IMR-90 (cell line): ENCODE results near the gene ODAD3. TPM values are rescaled to one million over a fixed set of nuclear protein-coding genes. Genes with fewer than 3 reads are reported as not detected.
A peak's percentile ranks its signal among the peaks of the same experiment; 100 is the strongest.

ENCODE experiments used
- ATAC-seq: fragments of 200-7000 bp; cut with Tn5 transposase; 2 replicates; pipeline ENCODE4 v1.9.1; 2020; ENCODE audit warnings: low read depth, mild to moderate bottlenecking, moderate library complexity
- BruUV-seq: library from RNA; stranded (reverse); fragments of 400-500 nt; replicated peaks from 2 replicates; lab custom pipeline; 2021; lab: Mats Ljungman, UMichigan
- CTCF ChIA-PET: fragments of 300-600 bp; formaldehyde crosslinking; extraction: SDS; loops from one replicate; lab custom pipeline; 2021; ENCODE audit warnings: antibody characterized with exemption; lab: Yijun Ruan, JAX
- POLR2A ChIA-PET: fragments of 300-600 bp; sonication (Branson Sonifier 250); formaldehyde crosslinking; loops from one replicate; lab custom pipeline; 2022; ENCODE audit warnings: antibody characterized with exemption; ENCODE audit not compliant: unreplicated experiment; lab: Charles Lee
- DNase-seq: peaks from one replicate; pipeline ENCODE4 v3.0.0; 2013
- H2AFZ ChIP-seq: replicated peaks from 2 replicates; pipeline ENCODE3; 2013; ENCODE audit warnings: low read length, mild to moderate bottlenecking; ENCODE audit not compliant: poor library complexity
- H2AK5ac ChIP-seq: 2 replicates; pipeline ENCODE4 v1.6.1; 2013; ENCODE audit warnings: low read depth, low read length, inconsistent platforms
- H2AK9ac ChIP-seq: replicated peaks from 2 replicates; pipeline ENCODE3; 2013; ENCODE audit warnings: mild to moderate bottlenecking, low read depth, low read length, moderate library complexity; ENCODE audit not compliant: poor library complexity
- H2BK120ac ChIP-seq: 2 replicates; pipeline ENCODE4 v1.6.1; 2013; ENCODE audit warnings: low read depth, low read length, inconsistent platforms
- H2BK15ac ChIP-seq: 3 replicates; pipeline ENCODE4 v1.6.1; 2013; ENCODE audit warnings: low read depth, low read length, inconsistent platforms
- H2BK20ac ChIP-seq: 2 replicates; pipeline ENCODE4 v1.6.1; 2013; ENCODE audit warnings: low read depth, mild to moderate bottlenecking, inconsistent platforms, low read length, moderate library complexity
- H2BK5ac ChIP-seq: 2 replicates; pipeline ENCODE4 v1.6.1; 2013; ENCODE audit warnings: mild to moderate bottlenecking, low read depth, low read length, inconsistent platforms; ENCODE audit not compliant: poor library complexity, severe bottlenecking
- H3K14ac ChIP-seq: replicated peaks from 2 replicates; pipeline ENCODE4 v1.6.1; 2013; ENCODE audit warnings: low read depth, low read length, inconsistent platforms
- H3K18ac ChIP-seq: 2 replicates; pipeline ENCODE4 v1.6.1; 2013; ENCODE audit warnings: low read depth, low read length, control low read depth
- H3K23ac ChIP-seq: 2 replicates; pipeline ENCODE4 v1.6.1; 2013; ENCODE audit warnings: low read depth, low read length, inconsistent platforms
- H3K27ac ChIP-seq: 2 replicates; pipeline ENCODE4 v1.5.1; 2013; ENCODE audit warnings: mild to moderate bottlenecking, control low read depth, low read length; ENCODE audit not compliant: insufficient read depth
- H3K27me3 ChIP-seq: 2 replicates; pipeline ENCODE4 v1.6.1; 2013; ENCODE audit warnings: low read length; ENCODE audit not compliant: control insufficient read depth, insufficient read depth
- H3K36me3 ChIP-seq: 2 replicates; pipeline ENCODE4 v1.6.1; 2013; ENCODE audit warnings: low read length, mixed read lengths; ENCODE audit not compliant: control insufficient read depth, insufficient read depth
- H3K4ac ChIP-seq: 2 replicates; pipeline ENCODE4 v1.6.1; 2013; ENCODE audit warnings: low read depth, low read length, inconsistent platforms
- H3K4me1 ChIP-seq: 2 replicates; pipeline ENCODE4 v1.6.1; 2013; ENCODE audit warnings: low read length, mixed read lengths; ENCODE audit not compliant: control insufficient read depth, insufficient read depth
- H3K4me2 ChIP-seq: 2 replicates; pipeline ENCODE4 v1.6.1; 2013; ENCODE audit warnings: low read depth, mild to moderate bottlenecking, control low read depth, low read length, moderate library complexity
- H3K4me3 ChIP-seq: 2 replicates; pipeline ENCODE4 v1.5.1; 2013; ENCODE audit warnings: low read depth, mild to moderate bottlenecking, control low read depth, low read length, moderate library complexity; ENCODE audit not compliant: insufficient read depth
- H3K56ac ChIP-seq: 2 replicates; pipeline ENCODE4 v1.6.1; 2013; ENCODE audit warnings: low read length, inconsistent platforms; ENCODE audit not compliant: insufficient read depth; ENCODE audit errors: extremely low read depth
- H3K79me1 ChIP-seq, 2 experiments: 2 replicates each; pipeline ENCODE4 v1.6.1; 2013; ENCODE audit warnings: low read length in 2 of 2, inconsistent platforms in 1 of 2, low read depth in 1 of 2
- H3K9ac ChIP-seq: 2 replicates; pipeline ENCODE4 v1.6.1; 2013; ENCODE audit warnings: low read depth, low read length, control low read depth
- H3K9me1 ChIP-seq: 2 replicates; pipeline ENCODE4 v1.6.1; 2013; ENCODE audit warnings: low read length, inconsistent platforms; ENCODE audit not compliant: insufficient read depth
- H3K9me3 ChIP-seq: 2 replicates; pipeline ENCODE4 v1.6.1; 2013; ENCODE audit warnings: low read length; ENCODE audit not compliant: control insufficient read depth, insufficient read depth
- H4K20me1 ChIP-seq: 2 replicates; pipeline ENCODE4 v1.6.1; 2013; ENCODE audit warnings: low read length, inconsistent platforms; ENCODE audit not compliant: insufficient read depth
- H4K5ac ChIP-seq: 2 replicates; pipeline ENCODE4 v1.6.1; 2013; ENCODE audit warnings: mild to moderate bottlenecking, low read depth, low read length, control low read depth
- H4K8ac ChIP-seq, 2 experiments: 2 replicates each; pipeline ENCODE4 v1.6.1; 2013; ENCODE audit warnings: low read depth in 2 of 2, low read length in 2 of 2, control low read depth in 1 of 2, inconsistent platforms in 1 of 2
- H4K91ac ChIP-seq: 2 replicates; pipeline ENCODE4 v1.6.1; 2013; ENCODE audit warnings: low read depth, low read length, inconsistent platforms; ENCODE audit not compliant: insufficient read depth
- BHLHE40 ChIP-seq: fragments of 150-350 bp; IDR thresholded peaks from 2 replicates; pipeline ENCODE4 v1.6.1; 2016; ENCODE audit warnings: mild to moderate bottlenecking, low read depth, low read length
- CEBPB ChIP-seq: IDR thresholded peaks from 2 replicates; pipeline ENCODE4 v1.6.1; 2012; ENCODE audit warnings: low read depth, low read length, improper control_type of control experiment
- FOS ChIP-seq: fragments of 150-350 bp; IDR thresholded peaks from 2 replicates; pipeline ENCODE4 v1.6.1; 2016; ENCODE audit warnings: low read depth, low read length
- MAFK ChIP-seq: IDR thresholded peaks from 2 replicates; pipeline ENCODE4 v1.6.1; 2012; ENCODE audit warnings: low read depth, low read length, improper control_type of control experiment
- MAZ ChIP-seq: IDR thresholded peaks from 2 replicates; pipeline ENCODE4 v1.6.1; 2012; ENCODE audit warnings: low read depth, mild to moderate bottlenecking, low read length, improper control_type of control experiment, moderate library complexity, borderline replicate concordance
- MXI1 ChIP-seq: IDR thresholded peaks from 2 replicates; pipeline ENCODE4 v1.6.1; 2012; ENCODE audit warnings: low read depth, mild to moderate bottlenecking, low read length, moderate library complexity, borderline replicate concordance
- NFE2L2 ChIP-seq: fragments of 150-350 bp; IDR thresholded peaks from 2 replicates; pipeline ENCODE4 v1.6.1; 2016; ENCODE audit warnings: low read depth, mild to moderate bottlenecking, low read length
- POLR2A ChIP-seq: IDR thresholded peaks from 2 replicates; pipeline ENCODE4 v1.6.1; 2012; ENCODE audit warnings: mild to moderate bottlenecking, low read depth, low read length
- RAD21 ChIP-seq: IDR thresholded peaks from 2 replicates; pipeline ENCODE4 v1.6.1; 2012; ENCODE audit warnings: low read length, improper control_type of control experiment
- RCOR1 ChIP-seq: IDR thresholded peaks from 2 replicates; pipeline ENCODE4 v1.6.1; 2012; ENCODE audit warnings: mild to moderate bottlenecking, low read length, improper control_type of control experiment; ENCODE audit not compliant: insufficient replicate concordance
- RFX5 ChIP-seq: IDR thresholded peaks from 2 replicates; pipeline ENCODE4 v1.8.0; 2012; ENCODE audit warnings: low read depth, mild to moderate bottlenecking, low read length, moderate library complexity
- SMC3 ChIP-seq: fragments of 150-350 bp; IDR thresholded peaks from 2 replicates; pipeline ENCODE4 v1.6.1; 2016; ENCODE audit warnings: low read depth, mild to moderate bottlenecking, antibody characterized with exemption, low read length, moderate library complexity
- WGBS, 2 experiments: methylation state at CpG; one replicate each; pipeline versions ENCODE4 v1.1.5 to v1.1.7; 2013; ENCODE audit warnings: missing lambda C conversion rate in 2 of 2; ENCODE audit not compliant: insufficient read length in 1 of 2; ENCODE audit errors: extremely low coverage in 2 of 2; 5-methylcytosine and 5-hydroxymethylcytosine counted together
- dilution Hi-C: fragments of 300-500 bp; cut with HindIII; formaldehyde crosslinking; loops from one replicate; pipeline ENCODE4 v1.14.3; 2018; ENCODE audit warnings: low sequenced_read_pairs; ENCODE audit not compliant: unreplicated experiment
- in situ Hi-C: fragments of 300-500 bp; cut with MboI; formaldehyde crosslinking; loops from 3 replicates; pipeline ENCODE4 v1.14.3; 2019; ENCODE audit warnings: low sequenced_read_pairs, inconsistent platforms, mixed read lengths
- intact Hi-C: fragments of 100-400 bp; cut with micrococcal nuclease; formaldehyde crosslinking; loops from 2 replicates; pipeline ENCODE4 v1.10.0; 2022
- polyA plus RNA-seq, 3 experiments: library from polyadenylated mRNA; depleted of rRNA; stranded (reverse); fragments of >200 nt; gene quantifications; 2 replicates each; pipeline ENCODE4 v1.2.3, GENCODE V29; 2012; ENCODE audit warnings: low replicate concordance in 1 of 3
- total RNA-seq: library from RNA; depleted of rRNA; stranded (reverse); fragments of >200 nt; gene quantifications from 2 replicates; pipeline ENCODE4 v1.2.3, GENCODE V29; 2012
- TF ChIP-seq, protein P1 (sequence below): fragments of 150-350 bp; IDR thresholded peaks from 2 replicates; pipeline ENCODE4 v1.6.1; 2017; ENCODE audit warnings: mild to moderate bottlenecking, antibody characterized with exemption, low read length, low read depth
- TF ChIP-seq, protein P2 (sequence below): conservative IDR thresholded peaks from 2 replicates; pipeline ENCODE4 v1.5.1; 2012; ENCODE audit warnings: mild to moderate bottlenecking, low read depth, low read length, improper control_type of control experiment
- TF ChIP-seq, protein P3 (sequence below): fragments of 150-350 bp; IDR thresholded peaks from 2 replicates; pipeline ENCODE4 v1.6.1; 2016; ENCODE audit warnings: low read depth, mild to moderate bottlenecking, low read length, moderate library complexity, borderline replicate concordance

ODAD3 gene
- total and polyA plus RNA-seq, 2 of the 4 experiments (the other 2 are of a cell fraction) = under 0.01 to 0.44 TPM

DNA sequence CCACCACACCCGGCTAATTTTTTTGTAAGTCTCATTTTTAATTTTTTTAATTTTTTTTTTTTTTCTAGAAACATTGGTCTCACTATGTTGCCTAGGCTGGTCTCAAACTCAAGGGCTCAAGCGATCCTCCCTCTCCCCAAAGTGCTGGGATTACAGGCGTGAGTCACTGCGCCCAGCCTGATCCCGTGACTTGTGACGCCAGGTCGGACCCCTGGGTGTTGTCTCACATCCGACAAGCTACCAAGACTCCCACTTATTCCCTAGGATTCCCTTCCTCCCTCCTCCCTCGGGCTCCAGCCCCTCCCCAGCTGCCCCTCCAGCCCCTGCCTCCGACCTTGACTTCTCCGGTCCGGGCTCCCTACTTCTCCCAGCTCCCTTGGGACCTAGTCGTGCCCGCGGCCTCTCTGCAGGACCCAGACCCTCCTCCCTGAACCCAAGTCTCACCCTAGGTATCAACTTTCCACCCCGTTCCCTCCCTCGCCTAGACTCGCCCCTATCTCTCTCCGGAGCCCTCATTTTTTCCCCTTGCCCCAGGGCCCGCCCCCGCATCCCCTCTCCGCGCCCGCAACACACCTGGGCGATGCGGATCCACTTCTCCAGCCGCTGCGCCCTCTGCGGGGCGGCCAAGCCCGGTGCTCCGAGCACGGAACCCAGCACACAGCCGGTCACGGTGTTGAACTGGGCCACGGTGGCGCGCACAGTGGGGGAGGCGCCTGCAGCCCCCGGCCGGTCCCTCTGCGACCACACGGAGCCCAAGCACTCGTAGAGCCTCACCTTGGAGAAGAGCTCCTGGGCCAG lies 28.9 kb downstream of the ODAD3 start:
- H3K56ac ChIP-seq = no peak overlapping the region
- H2AK5ac ChIP-seq = no peak overlapping the region
- H3K9me3 ChIP-seq = no peaks in the 10 kb centered on the region
- DNase-seq (no peak), ATAC-seq (peak; percentile 62)
- H2BK5ac ChIP-seq = no peak overlapping the region
- dilution Hi-C loops (no loop called here), in situ Hi-C loops (no loop called here), intact Hi-C loops (no loop called here)
- no peaks in the 10 kb centered on the region for H3K79me1 ChIP-seq
- no peak overlapping the region for H3K14ac ChIP-seq
- no peak overlapping the region for H3K23ac ChIP-seq
- no TSS peak for BruUV-seq
- H3K27ac ChIP-seq = no peak overlapping the region
- peaks cover 2% of the 10 kb centered on the region for H3K27me3 ChIP-seq
- no peaks in the 10 kb centered on the region; the same call in 1 of the 2 replicates for H4K20me1 ChIP-seq
- H3K4ac ChIP-seq = no peak overlapping the region
- H3K9me1 ChIP-seq = no peaks in the 10 kb centered on the region
- no peak overlapping the region for H2BK120ac ChIP-seq
- peak overlapping the region; percentile 65 for H2AFZ ChIP-seq
- no peak overlapping the region for H4K5ac ChIP-seq
- CTCF ChIA-PET = interaction anchor here (0.6 to 1.1 kb wide), 3 partner anchors 16 to 25 kb away, joined by 3 to 4 read pairs (median 4); no protein-coding TSS in a partner anchor
- no peaks in the 10 kb centered on the region for H3K4me1 ChIP-seq
- no peak overlapping the region for H2BK15ac ChIP-seq
- H3K9ac ChIP-seq = no peak overlapping the region
- H4K8ac ChIP-seq = no peak overlapping the region
- POLR2A ChIA-PET = no interaction called here
- H4K91ac ChIP-seq = no peak overlapping the region
- peak overlapping the region; percentile 52 for H2AK9ac ChIP-seq
- 24% methylated on average over 23 of the region's 44 CpGs; no CpG with 5 or more reads in 1 of the 2 experiments for WGBS, 2 experiments
- H3K4me3 ChIP-seq = no peak overlapping the region
- no peak overlapping the region for H3K18ac ChIP-seq
- no peak overlapping the region for H3K4me2 ChIP-seq
- H3K36me3 ChIP-seq = no peaks in the 10 kb centered on the region
- no peak overlapping the region for H2BK20ac ChIP-seq
- TF ChIP-seq FOS (no peak), NFE2L2 (no peak), CEBPB (no peak), RFX5 (no peak), RCOR1 (no peak), MXI1 (no peak), MAFK (no peak), SMC3 (peak; percentile 20; the same call in 1 of the 2 replicates), POLR2A (no peak), RAD21 (peak; percentile 21; the same call in 1 of the 2 replicates), BHLHE40 (no peak), MAZ (no peak)
- TF ChIP-seq, protein P1, sequence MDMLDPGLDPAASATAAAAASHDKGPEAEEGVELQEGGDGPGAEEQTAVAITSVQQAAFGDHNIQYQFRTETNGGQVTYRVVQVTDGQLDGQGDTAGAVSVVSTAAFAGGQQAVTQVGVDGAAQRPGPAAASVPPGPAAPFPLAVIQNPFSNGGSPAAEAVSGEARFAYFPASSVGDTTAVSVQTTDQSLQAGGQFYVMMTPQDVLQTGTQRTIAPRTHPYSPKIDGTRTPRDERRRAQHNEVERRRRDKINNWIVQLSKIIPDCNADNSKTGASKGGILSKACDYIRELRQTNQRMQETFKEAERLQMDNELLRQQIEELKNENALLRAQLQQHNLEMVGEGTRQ = no peak
- TF ChIP-seq, protein P2, sequence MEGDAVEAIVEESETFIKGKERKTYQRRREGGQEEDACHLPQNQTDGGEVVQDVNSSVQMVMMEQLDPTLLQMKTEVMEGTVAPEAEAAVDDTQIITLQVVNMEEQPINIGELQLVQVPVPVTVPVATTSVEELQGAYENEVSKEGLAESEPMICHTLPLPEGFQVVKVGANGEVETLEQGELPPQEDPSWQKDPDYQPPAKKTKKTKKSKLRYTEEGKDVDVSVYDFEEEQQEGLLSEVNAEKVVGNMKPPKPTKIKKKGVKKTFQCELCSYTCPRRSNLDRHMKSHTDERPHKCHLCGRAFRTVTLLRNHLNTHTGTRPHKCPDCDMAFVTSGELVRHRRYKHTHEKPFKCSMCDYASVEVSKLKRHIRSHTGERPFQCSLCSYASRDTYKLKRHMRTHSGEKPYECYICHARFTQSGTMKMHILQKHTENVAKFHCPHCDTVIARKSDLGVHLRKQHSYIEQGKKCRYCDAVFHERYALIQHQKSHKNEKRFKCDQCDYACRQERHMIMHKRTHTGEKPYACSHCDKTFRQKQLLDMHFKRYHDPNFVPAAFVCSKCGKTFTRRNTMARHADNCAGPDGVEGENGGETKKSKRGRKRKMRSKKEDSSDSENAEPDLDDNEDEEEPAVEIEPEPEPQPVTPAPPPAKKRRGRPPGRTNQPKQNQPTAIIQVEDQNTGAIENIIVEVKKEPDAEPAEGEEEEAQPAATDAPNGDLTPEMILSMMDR = no peak
- TF ChIP-seq, protein P3, sequence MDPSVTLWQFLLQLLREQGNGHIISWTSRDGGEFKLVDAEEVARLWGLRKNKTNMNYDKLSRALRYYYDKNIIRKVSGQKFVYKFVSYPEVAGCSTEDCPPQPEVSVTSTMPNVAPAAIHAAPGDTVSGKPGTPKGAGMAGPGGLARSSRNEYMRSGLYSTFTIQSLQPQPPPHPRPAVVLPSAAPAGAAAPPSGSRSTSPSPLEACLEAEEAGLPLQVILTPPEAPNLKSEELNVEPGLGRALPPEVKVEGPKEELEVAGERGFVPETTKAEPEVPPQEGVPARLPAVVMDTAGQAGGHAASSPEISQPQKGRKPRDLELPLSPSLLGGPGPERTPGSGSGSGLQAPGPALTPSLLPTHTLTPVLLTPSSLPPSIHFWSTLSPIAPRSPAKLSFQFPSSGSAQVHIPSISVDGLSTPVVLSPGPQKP = no peak
